GM12891 (cell line): ENCODE data around the gene CDCA3.

Experiments
- PAX5 ChIP-seq: IDR thresholded peaks from 2 replicates; pipeline ENCODE4 v1.6.1; 2011; ENCODE audit warnings: low read length, moderate library complexity, mild to moderate bottlenecking; ENCODE audit not compliant: insufficient read depth, severe bottlenecking
- POLR2A ChIP-seq: IDR thresholded peaks from 2 replicates; pipeline ENCODE4 v1.6.1; 2011; ENCODE audit warnings: low read depth, low read length, control low read depth
- POLR2AphosphoS5 ChIP-seq: IDR thresholded peaks from 2 replicates; pipeline ENCODE4 v1.6.1; 2011; ENCODE audit warnings: low read depth, low read length, control low read depth
- POU2F2 ChIP-seq: IDR thresholded peaks from 2 replicates; pipeline ENCODE4 v1.6.1; 2011; ENCODE audit warnings: low read depth, mild to moderate bottlenecking, control low read depth, low read length, moderate library complexity
- SPI1 ChIP-seq: IDR thresholded peaks from 2 replicates; pipeline ENCODE4 v1.6.1; 2011; ENCODE audit warnings: low read depth, low read length, control low read depth
- TAF1 ChIP-seq: IDR thresholded peaks from 2 replicates; pipeline ENCODE4 v1.6.1; 2011; ENCODE audit warnings: low read depth, low read length, control low read depth

GRCh38 chr12:6836851-6837250 lies 14.2 kb downstream of the CDCA3 start:
- no peak for TF ChIP-seq POLR2A
- no peak for TF ChIP-seq POLR2AphosphoS5
- no peak for TF ChIP-seq PAX5
- no peak for TF ChIP-seq TAF1
- no peak for TF ChIP-seq SPI1
- no peak for TF ChIP-seq POU2F2
